ENCODE results near the gene TMEM236. TPM values are rescaled to one million over a fixed set of nuclear protein-coding genes. Genes with fewer than 3 reads are reported as not detected.

TMEM236 gene
- total RNA-seq, 1 experiment from 2014 or later = 0.06 TPM

GRCh38 chr10:17820943-17821342, 68.9 kb downstream of the TMEM236 start:
- no peak for DNase-seq (ENCODE audit: low read depth)

DNA sequence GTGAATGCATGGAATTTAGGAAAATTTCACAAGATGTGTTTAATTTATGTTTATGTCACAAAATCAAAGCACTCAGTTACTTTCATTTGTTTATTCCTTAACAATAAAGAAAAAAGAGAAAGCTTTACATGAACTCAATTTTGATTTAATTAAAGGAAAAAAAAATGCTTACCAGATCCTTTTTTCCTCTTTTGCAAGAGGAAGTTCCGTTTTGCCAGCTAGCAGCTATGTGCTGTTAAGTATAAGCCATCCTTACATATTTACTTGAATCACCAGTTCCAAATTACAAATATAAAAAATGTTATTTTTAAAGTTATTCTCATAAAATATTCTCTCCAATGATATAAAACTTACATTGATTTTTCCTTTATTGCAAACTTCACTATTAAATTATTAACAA, 69.9 kb downstream of the TMEM236 start:
- DNase-seq (ENCODE audit: low read depth) = no peak

DNA sequence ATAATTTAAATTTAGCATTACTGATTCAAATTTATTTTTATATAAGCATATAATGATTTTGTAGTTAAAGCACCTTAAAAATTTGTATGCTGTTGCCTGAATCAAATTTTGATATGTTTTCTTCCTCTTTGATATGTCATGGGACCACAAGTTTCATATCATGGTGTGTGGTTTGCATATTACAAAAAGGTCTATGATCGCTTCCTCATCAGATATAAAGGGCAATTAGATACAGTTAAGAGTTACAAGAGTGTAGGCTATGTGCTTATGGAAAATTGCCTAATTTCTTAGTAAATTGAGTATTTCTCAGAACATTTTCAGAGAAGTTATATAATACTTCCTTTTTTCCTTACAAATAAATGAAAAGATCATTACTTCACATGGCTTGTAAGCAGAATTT, 79.3 kb downstream of the TMEM236 start:
- no peak for DNase-seq (ENCODE audit: low read depth)

- no peak for DNase-seq (ENCODE audit: low read depth)
Measured at GRCh38 chr10:17831896-17832295, 79.9 kb downstream of the TMEM236 start.

DNA sequence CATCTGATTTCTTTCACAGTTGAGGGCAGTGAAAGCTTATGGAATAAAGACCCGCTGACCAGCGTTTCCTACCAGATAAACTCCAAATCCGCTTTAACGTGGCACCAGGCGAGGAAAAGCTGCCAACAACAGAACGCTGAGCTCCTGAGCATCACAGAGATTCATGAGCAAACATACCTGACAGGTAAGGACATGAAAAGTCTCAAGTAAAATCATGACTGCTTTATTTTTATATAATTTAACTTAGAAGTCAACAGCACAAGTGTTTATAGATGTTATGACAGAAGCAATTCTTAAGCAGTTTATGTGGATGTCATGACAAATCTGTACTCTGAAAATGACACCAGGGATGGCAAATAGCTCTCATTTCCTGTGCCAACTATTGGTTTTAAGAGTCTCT, 81.7 kb downstream of the TMEM236 start:
- no peak for DNase-seq (ENCODE audit: low read depth)

DNA sequence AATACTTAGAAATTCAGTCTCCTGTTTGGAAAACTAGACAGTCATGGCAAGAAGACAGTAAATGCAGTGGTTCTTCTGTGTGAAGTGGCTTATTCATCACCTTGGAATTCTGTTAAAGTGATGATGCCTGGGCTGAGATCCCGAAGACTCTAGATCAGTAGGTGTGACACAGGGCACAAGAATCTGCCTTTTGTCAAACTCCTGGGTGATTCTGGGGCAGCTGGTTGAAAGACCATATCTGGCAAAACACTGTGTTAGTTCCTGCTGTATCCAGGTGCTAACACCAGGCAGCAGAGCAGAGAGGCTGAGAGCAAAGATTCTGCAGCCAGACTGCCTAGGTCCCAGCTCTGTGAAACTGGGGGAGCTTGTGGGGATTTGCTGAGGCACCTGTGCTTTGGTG, 83.7 kb downstream of the TMEM236 start:
- peak; percentile 76 for DNase-seq (ENCODE audit: low read depth)

GRCh38 chr10:17836942-17837341, 84.9 kb downstream of the TMEM236 start:
- DNase-seq (ENCODE audit: low read depth) = peak; percentile 69

GRCh38 chr10:17838080-17838648, 86.2 kb downstream of the TMEM236 start:
- no peak for DNase-seq (ENCODE audit: low read depth)

DNA sequence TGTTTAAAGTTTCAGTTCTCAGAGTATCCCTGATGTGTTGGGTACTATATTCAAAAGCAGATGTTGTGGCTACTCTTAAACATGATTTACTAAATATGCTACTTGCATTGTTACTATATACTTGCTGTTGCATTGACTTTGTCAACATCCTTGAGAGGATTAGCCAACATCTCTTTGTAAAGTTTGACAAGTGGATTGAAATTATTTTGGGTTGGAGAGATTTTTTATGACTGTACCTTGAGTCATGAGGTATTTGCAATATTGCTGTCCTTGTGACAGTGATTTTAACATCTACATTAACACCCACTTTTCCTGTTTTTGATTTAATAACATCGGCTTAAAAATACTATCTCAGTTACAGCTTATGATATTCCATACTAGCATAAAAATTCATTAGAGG, 89.0 kb downstream of the TMEM236 start:
- DNase-seq (ENCODE audit: low read depth) = no peak

- DNase-seq (ENCODE audit: low read depth) = no peak
Measured at GRCh38 chr10:17842641-17843040, 90.6 kb downstream of the TMEM236 start.

- peak; percentile 4 for DNase-seq (ENCODE audit: low read depth)
Measured at GRCh38 chr10:17847585-17848296, 95.7 kb downstream of the TMEM236 start.

DNA sequence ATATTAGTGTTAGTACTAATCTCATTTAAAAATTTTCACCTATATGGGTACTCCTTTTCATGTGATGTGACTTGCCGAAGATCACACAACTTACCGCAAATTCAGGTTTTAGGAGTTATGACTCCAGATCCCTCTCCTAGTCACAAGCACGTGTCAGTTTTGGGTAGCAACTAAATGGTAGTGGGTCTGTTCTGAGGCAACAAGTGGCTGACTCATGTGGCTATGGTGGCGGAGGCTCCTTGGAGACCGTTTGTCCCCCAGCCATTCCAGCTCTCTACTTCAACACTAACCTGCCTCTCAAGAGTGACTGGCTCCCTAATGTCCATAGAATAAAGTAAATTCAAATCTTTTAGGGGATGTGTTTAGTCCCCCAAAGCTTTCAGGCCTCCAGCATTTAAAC, 96.6 kb downstream of the TMEM236 start:
- no peak for DNase-seq (ENCODE audit: low read depth)

Other genes with a start within 250 kb of the TMEM236 start
- gene HACD1, start 134.8 kb upstream of the TMEM236 start, total RNA-seq (2014; rRNA removed; shearing (Covaris generic)) = 25.0 and 41.9 TPM in 2 replicates
- gene STAM, start 108.0 kb upstream of the TMEM236 start, total RNA-seq (2014; rRNA removed; shearing (Covaris generic)) = 12.0 and 13.8 TPM in 2 replicates
- gene MRC1, start 57.1 kb downstream of the TMEM236 start, total RNA-seq (2014; rRNA removed; shearing (Covaris generic)) = not detected in 2 replicates
- gene SLC39A12, start 199.7 kb downstream of the TMEM236 start, total RNA-seq (2014; rRNA removed; shearing (Covaris generic)) = not detected in 2 replicates